ENCODE results near the gene AMELX. TPM values are rescaled to one million over a fixed set of nuclear protein-coding genes. Genes with fewer than 3 reads are reported as not detected.

AMELX gene
- polyA plus RNA-seq, 2 donors, result not detected

DNA sequence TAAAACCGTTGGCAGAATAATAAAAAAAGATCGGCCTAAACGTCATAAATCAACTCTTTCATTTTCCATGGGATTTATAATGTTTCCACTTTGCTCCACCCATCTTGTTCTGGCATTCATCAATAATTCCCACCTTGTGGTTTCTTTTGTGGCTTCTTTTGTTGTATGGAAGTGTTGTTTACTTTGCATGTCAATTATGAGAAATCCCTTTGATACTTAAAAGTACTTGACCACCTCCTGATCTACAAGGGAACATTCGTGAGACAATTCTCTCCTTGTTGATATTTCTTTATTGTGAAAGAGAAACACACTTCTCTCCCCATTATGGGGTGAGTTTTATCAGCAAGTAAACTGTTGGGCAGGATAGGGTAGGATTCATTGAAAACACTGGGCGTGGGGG is 2.8 kb downstream of the AMELX start:
- H3K4me1 ChIP-seq (ENCODE audit: control insufficient read depth in 2 of 2, insufficient read depth in 2 of 2, low read length in 1 of 2), result no peaks in the 10 kb centered on the region
- H3K36me3 ChIP-seq (ENCODE audit: control insufficient read depth in 2 of 2, insufficient read depth in 2 of 2, low read length in 1 of 2), result no peaks in the 10 kb centered on the region
- no peak overlapping the region for H3K4me3 ChIP-seq (ENCODE audit: low read depth in 1 of 2, low read length in 2 of 2)
- 44 to 55% methylated on average over 5 of the region's 5 CpGs for WGBS, 2 donors
- no peaks in the 10 kb centered on the region for H3K27me3 ChIP-seq (ENCODE audit: control insufficient read depth in 1 of 2, insufficient read depth in 2 of 2, low read length in 2 of 2)
- no peak overlapping the region for H3K27ac ChIP-seq (ENCODE audit: low read depth in 2 of 2, low read length in 1 of 2)
- H3K9me3 ChIP-seq (ENCODE audit: control insufficient read depth in 2 of 2, insufficient read depth in 1 of 2, low read depth in 1 of 2, low read length in 1 of 2), result peaks cover 0 to 2% of the 10 kb centered on the region in 2 donors

DNA sequence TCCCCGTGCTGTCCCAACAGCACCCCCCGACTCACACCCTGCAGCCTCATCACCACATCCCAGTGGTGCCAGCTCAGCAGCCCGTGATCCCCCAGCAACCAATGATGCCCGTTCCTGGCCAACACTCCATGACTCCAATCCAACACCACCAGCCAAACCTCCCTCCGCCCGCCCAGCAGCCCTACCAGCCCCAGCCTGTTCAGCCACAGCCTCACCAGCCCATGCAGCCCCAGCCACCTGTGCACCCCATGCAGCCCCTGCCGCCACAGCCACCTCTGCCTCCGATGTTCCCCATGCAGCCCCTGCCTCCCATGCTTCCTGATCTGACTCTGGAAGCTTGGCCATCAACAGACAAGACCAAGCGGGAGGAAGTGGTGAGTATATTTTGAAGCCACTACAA is 5.4 kb downstream of the AMELX start:
- H3K4me1 ChIP-seq (ENCODE audit: control insufficient read depth in 2 of 2, insufficient read depth in 2 of 2, low read length in 1 of 2), result no peaks in the 10 kb centered on the region
- H3K4me3 ChIP-seq (ENCODE audit: low read depth in 1 of 2, low read length in 2 of 2), result no peak overlapping the region
- no peaks in the 10 kb centered on the region for H3K36me3 ChIP-seq (ENCODE audit: control insufficient read depth in 2 of 2, insufficient read depth in 2 of 2, low read length in 1 of 2)
- WGBS, 2 donors, result 86 to 93% methylated on average over 9 of the region's 9 CpGs
- H3K27me3 ChIP-seq (ENCODE audit: control insufficient read depth in 1 of 2, insufficient read depth in 2 of 2, low read length in 2 of 2), result no peaks in the 10 kb centered on the region
- no peak overlapping the region for H3K27ac ChIP-seq (ENCODE audit: low read depth in 2 of 2, low read length in 1 of 2)
- peaks cover 0 to 2% of the 10 kb centered on the region in 2 donors for H3K9me3 ChIP-seq (ENCODE audit: control insufficient read depth in 2 of 2, insufficient read depth in 1 of 2, low read depth in 1 of 2, low read length in 1 of 2)

DNA sequence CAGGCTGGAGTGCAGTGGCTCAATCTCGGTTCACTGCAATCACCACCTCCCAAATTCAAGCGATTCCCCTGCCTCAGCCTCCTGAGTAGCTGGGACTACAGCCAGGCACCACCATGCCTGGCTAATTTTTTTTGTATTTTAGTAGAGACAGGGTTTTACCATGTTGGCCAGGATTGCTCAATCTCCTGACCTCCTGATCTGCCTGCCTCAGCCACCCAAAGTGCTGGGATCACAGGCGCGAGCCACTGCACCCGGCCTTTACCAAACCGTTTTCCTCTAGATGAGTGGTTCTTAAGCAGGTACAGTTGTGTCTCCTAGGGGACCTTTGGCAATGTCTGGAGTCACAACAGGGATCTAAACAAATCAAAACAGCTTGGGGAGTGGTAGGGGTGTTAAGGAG is 11.6 kb downstream of the AMELX start:
- 78 to 92% methylated on average over 6 of the region's 6 CpGs for WGBS, 2 donors
- no peaks in the 10 kb centered on the region for H3K36me3 ChIP-seq (ENCODE audit: control insufficient read depth in 2 of 2, insufficient read depth in 2 of 2, low read length in 1 of 2)
- peaks cover 0 to 2% of the 10 kb centered on the region in 2 donors for H3K9me3 ChIP-seq (ENCODE audit: control insufficient read depth in 2 of 2, insufficient read depth in 1 of 2, low read depth in 1 of 2, low read length in 1 of 2)
- no peak overlapping the region for H3K4me3 ChIP-seq (ENCODE audit: low read depth in 1 of 2, low read length in 2 of 2)
- H3K27ac ChIP-seq (ENCODE audit: low read depth in 2 of 2, low read length in 1 of 2), result no peak overlapping the region
- H3K27me3 ChIP-seq (ENCODE audit: control insufficient read depth in 1 of 2, insufficient read depth in 2 of 2, low read length in 2 of 2), result no peaks in the 10 kb centered on the region
- no peaks in the 10 kb centered on the region for H3K4me1 ChIP-seq (ENCODE audit: control insufficient read depth in 2 of 2, insufficient read depth in 2 of 2, low read length in 1 of 2)

DNA sequence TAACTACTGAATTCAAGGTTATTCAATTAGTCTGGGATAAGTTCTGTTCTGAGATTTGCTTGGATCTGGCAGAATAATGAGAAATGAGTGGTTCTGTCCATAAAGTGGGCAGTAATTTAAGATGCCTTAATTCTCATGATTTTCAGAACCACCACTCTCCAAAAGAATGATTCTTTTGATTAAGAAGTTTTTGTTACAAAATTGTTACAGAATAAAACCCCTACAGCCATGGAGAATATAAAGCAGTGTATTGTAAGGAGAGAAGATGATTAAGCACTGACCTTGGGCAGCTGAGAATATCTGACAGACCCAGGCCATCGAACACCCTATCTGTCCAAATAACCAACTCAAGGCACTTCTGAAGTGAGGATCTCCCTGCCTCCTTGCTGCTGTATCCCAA is 12.4 kb downstream of the AMELX start:
- no peaks in the 10 kb centered on the region for H3K4me1 ChIP-seq (ENCODE audit: control insufficient read depth in 2 of 2, insufficient read depth in 2 of 2, low read length in 1 of 2)
- no peaks in the 10 kb centered on the region for H3K36me3 ChIP-seq (ENCODE audit: control insufficient read depth in 2 of 2, insufficient read depth in 2 of 2, low read length in 1 of 2)
- H3K27me3 ChIP-seq (ENCODE audit: control insufficient read depth in 1 of 2, insufficient read depth in 2 of 2, low read length in 2 of 2), result no peaks in the 10 kb centered on the region
- WGBS, 2 donors, result 67 to 80% methylated on average over 1 of the region's 1 CpG
- H3K9me3 ChIP-seq (ENCODE audit: control insufficient read depth in 2 of 2, insufficient read depth in 1 of 2, low read depth in 1 of 2, low read length in 1 of 2), result peaks cover 0 to 2% of the 10 kb centered on the region in 2 donors
- no peak overlapping the region for H3K27ac ChIP-seq (ENCODE audit: low read depth in 2 of 2, low read length in 1 of 2)
- no peak overlapping the region for H3K4me3 ChIP-seq (ENCODE audit: low read depth in 1 of 2, low read length in 2 of 2)

DNA sequence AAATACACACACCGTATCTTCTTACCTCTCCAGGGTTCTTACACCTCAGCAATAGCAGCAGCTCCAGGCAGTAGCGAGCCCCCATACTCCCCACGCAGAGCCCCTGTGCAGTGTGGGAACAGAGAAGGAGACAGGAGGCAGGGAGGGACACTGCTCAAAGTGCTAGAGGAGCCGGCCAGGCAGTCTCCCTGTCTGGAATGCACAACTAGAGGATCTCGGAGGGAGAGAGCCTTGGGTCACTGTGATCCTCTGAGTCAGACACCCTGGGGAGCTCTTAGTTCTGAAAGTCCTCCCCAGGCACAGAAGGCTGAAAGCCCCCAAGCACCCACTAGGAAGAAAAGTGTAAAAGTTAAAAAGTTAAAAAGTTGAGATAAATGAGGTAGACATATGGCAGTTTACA is 16.0 kb downstream of the AMELX start:
- Histone ChIP-seq H3K4me3 (ENCODE audit: low read depth in 1 of 2, low read length in 2 of 2) (no peak overlapping the region), H3K27me3 (ENCODE audit: control insufficient read depth in 1 of 2, insufficient read depth in 2 of 2, low read length in 2 of 2) (no peaks in the 10 kb centered on the region), H3K9me3 (ENCODE audit: control insufficient read depth in 2 of 2, insufficient read depth in 1 of 2, low read depth in 1 of 2, low read length in 1 of 2) (peaks cover 0 to 2% of the 10 kb centered on the region in 2 donors), H3K4me1 (ENCODE audit: control insufficient read depth in 2 of 2, insufficient read depth in 2 of 2, low read length in 1 of 2) (no peaks in the 10 kb centered on the region), H3K27ac (ENCODE audit: low read depth in 2 of 2, low read length in 1 of 2) (no peak overlapping the region), H3K36me3 (ENCODE audit: control insufficient read depth in 2 of 2, insufficient read depth in 2 of 2, low read length in 1 of 2) (no peaks in the 10 kb centered on the region)
- 71 to 85% methylated on average over 5 of the region's 5 CpGs for WGBS, 2 donors

DNA sequence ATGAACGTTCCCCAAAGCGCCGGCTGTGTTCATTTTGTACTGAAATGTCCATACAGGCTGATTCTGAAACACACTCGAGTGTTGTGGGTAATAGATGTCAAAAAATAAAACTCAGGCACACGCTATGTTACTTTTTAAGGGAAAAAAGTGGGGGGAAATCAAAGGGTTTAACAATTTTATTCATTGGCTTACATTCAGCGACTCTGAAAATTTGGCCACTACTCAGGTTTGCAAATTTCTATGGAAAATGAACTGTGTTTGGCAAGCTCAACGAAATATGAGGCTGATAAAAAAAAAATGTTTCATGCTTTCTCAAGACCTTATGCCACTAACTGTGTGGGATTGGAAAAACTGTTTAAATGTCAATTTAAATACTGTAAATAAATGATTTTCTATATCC is 18.5 kb downstream of the AMELX start:
- H3K9me3 ChIP-seq (ENCODE audit: control insufficient read depth in 2 of 2, insufficient read depth in 1 of 2, low read depth in 1 of 2, low read length in 1 of 2), result no peaks in the 10 kb centered on the region

DNA sequence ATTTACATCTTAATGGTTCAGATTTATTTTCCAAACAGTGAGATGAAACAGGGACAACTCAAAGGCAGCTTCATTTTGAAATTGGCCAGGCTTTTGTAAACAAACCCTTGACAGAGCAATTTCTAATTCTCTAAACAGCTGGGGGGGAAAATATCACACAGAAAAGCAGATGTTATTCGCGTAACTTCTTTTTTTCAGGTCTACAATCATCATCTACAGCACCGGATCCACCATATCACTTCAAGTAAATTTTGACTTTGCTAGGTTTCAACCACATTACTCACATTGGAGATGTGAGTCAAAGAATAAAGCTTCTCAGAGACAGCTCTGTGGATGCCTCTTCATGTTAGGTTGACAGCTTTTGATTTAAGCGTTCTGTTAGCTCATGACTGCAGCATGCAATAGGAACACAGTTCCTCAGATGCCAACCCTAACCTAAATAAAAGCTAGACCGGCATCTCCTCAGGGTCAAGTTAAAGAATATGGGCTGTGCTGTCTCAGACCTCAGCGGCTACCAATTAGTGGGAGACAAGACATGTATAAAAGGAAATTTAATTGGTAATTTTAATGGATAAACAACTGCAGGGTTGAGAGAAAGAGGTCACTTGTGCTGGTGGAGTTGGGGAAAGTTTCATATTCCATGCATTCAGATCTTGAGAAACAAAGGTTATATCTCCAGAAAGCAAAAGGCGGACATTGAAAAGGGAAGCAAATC is 26.8 kb downstream of the AMELX start:
- no peaks in the 10 kb centered on the region for H3K4me1 ChIP-seq (ENCODE audit: control insufficient read depth in 2 of 2, insufficient read depth in 2 of 2, low read length in 1 of 2)
- no peaks in the 10 kb centered on the region for H3K36me3 ChIP-seq (ENCODE audit: control insufficient read depth in 2 of 2, insufficient read depth in 2 of 2, low read length in 1 of 2)
- H3K4me3 ChIP-seq (ENCODE audit: low read depth in 1 of 2, low read length in 2 of 2), result no peak overlapping the region
- WGBS, 2 donors, result 71 to 74% methylated on average over 7 of the region's 7 CpGs
- H3K27me3 ChIP-seq (ENCODE audit: control insufficient read depth in 1 of 2, insufficient read depth in 2 of 2, low read length in 2 of 2), result no peaks in the 10 kb centered on the region
- H3K27ac ChIP-seq (ENCODE audit: low read depth in 2 of 2, low read length in 1 of 2), result peak overlapping the region in 1 of 2 donors; percentile 20
- H3K9me3 ChIP-seq (ENCODE audit: control insufficient read depth in 2 of 2, insufficient read depth in 1 of 2, low read depth in 1 of 2, low read length in 1 of 2), result no peaks in the 10 kb centered on the region

More for the DNA sequence above, 18.5 kb downstream of the AMELX start:
- Histone ChIP-seq H3K27ac (ENCODE audit: low read depth in 2 of 2, low read length in 1 of 2) (no peak overlapping the region), H3K36me3 (ENCODE audit: control insufficient read depth in 2 of 2, insufficient read depth in 2 of 2, low read length in 1 of 2) (no peaks in the 10 kb centered on the region), H3K4me3 (ENCODE audit: low read depth in 1 of 2, low read length in 2 of 2) (no peak overlapping the region), H3K4me1 (ENCODE audit: control insufficient read depth in 2 of 2, insufficient read depth in 2 of 2, low read length in 1 of 2) (no peaks in the 10 kb centered on the region), H3K27me3 (ENCODE audit: control insufficient read depth in 1 of 2, insufficient read depth in 2 of 2, low read length in 2 of 2) (no peaks in the 10 kb centered on the region)
- WGBS, 2 donors, result 59 to 66% methylated on average over 7 of the region's 7 CpGs

DNA sequence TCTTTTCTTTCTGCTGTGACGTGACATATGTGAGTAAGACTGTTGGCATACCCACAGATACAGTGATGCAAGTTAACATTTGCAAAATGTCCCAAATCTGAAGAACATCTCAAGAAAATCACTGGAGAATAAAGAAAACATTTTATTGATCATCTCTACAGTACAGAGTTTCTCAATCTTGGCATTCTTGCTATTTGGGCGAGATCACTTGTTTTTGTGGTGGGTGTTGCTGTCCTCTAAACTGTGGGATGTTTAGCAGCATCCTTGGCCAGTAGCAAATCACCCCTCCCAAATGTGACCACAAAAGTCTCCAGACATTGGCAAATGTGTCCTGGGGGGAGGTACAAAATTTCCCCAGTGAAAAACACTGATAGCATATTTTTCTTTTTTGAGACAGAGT is 28.8 kb downstream of the AMELX start:
- Histone ChIP-seq H3K9me3 (ENCODE audit: control insufficient read depth in 2 of 2, insufficient read depth in 1 of 2, low read depth in 1 of 2, low read length in 1 of 2) (no peaks in the 10 kb centered on the region), H3K4me1 (ENCODE audit: control insufficient read depth in 2 of 2, insufficient read depth in 2 of 2, low read length in 1 of 2) (no peaks in the 10 kb centered on the region), H3K4me3 (ENCODE audit: low read depth in 1 of 2, low read length in 2 of 2) (no peak overlapping the region), H3K27me3 (ENCODE audit: control insufficient read depth in 1 of 2, insufficient read depth in 2 of 2, low read length in 2 of 2) (no peaks in the 10 kb centered on the region), H3K36me3 (ENCODE audit: control insufficient read depth in 2 of 2, insufficient read depth in 2 of 2, low read length in 1 of 2) (no peaks in the 10 kb centered on the region), H3K27ac (ENCODE audit: low read depth in 2 of 2, low read length in 1 of 2) (no peak overlapping the region)
- WGBS, 2 donors, result 58 to 67% methylated on average over 2 of the region's 2 CpGs

DNA sequence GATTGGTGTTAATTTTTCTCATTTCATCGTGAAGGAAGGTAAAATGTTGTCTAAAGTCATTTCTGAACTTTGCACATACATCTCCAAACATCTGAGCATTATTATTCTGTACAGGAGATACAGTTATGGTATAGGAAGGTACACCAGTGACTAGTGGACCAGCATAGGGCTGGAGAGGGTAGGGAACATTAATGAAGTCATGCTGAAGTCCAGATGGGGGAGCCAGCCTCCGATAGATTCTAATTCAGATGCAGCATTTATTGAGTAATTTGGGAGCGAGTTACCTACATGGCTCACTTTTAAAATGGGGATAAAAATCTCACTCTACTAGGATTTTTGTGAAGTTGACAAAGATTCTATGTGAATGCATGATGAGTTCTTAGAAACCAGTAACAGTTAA is 34.9 kb downstream of the AMELX start:
- Histone ChIP-seq H3K4me1 (ENCODE audit: control insufficient read depth in 2 of 2, insufficient read depth in 2 of 2, low read length in 1 of 2) (no peaks in the 10 kb centered on the region), H3K4me3 (ENCODE audit: low read depth in 1 of 2, low read length in 2 of 2) (no peak overlapping the region), H3K9me3 (ENCODE audit: control insufficient read depth in 2 of 2, insufficient read depth in 1 of 2, low read depth in 1 of 2, low read length in 1 of 2) (no peaks in the 10 kb centered on the region), H3K27ac (ENCODE audit: low read depth in 2 of 2, low read length in 1 of 2) (no peak overlapping the region), H3K36me3 (ENCODE audit: control insufficient read depth in 2 of 2, insufficient read depth in 2 of 2, low read length in 1 of 2) (no peaks in the 10 kb centered on the region), H3K27me3 (ENCODE audit: control insufficient read depth in 1 of 2, insufficient read depth in 2 of 2, low read length in 2 of 2) (no peaks in the 10 kb centered on the region)
- WGBS, 2 donors, result 77 to 85% methylated on average over 3 of the region's 3 CpGs

DNA sequence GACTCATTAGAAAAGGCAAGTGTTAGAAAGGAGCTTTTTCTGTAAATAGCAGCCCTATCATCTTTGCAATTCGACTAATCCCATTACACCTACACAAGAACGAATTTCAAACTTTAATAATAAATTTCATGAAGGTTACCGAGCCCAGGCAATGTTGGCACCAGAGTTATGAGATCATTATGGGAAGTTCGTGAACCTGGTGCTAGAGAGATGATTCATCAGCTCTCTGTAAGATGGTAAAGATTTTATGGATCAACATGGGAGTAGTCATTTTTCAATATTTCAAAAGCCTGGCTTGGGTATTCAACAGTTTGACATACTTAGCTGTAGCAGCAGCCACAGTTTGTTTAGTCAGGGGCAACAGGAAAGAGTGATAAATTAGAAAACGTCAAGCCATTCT is 35.8 kb downstream of the AMELX start:
- Histone ChIP-seq H3K27me3 (ENCODE audit: control insufficient read depth in 1 of 2, insufficient read depth in 2 of 2, low read length in 2 of 2) (no peaks in the 10 kb centered on the region), H3K4me1 (ENCODE audit: control insufficient read depth in 2 of 2, insufficient read depth in 2 of 2, low read length in 1 of 2) (no peaks in the 10 kb centered on the region), H3K36me3 (ENCODE audit: control insufficient read depth in 2 of 2, insufficient read depth in 2 of 2, low read length in 1 of 2) (no peaks in the 10 kb centered on the region), H3K27ac (ENCODE audit: low read depth in 2 of 2, low read length in 1 of 2) (no peak overlapping the region), H3K4me3 (ENCODE audit: low read depth in 1 of 2, low read length in 2 of 2) (no peak overlapping the region), H3K9me3 (ENCODE audit: control insufficient read depth in 2 of 2, insufficient read depth in 1 of 2, low read depth in 1 of 2, low read length in 1 of 2) (no peaks in the 10 kb centered on the region)
- 24 to 26% methylated on average over 5 of the region's 5 CpGs for WGBS, 2 donors

All from esophagus (tissue), 2 donors.